ENCODE measurements around the gene NPHS1.

DNA sequence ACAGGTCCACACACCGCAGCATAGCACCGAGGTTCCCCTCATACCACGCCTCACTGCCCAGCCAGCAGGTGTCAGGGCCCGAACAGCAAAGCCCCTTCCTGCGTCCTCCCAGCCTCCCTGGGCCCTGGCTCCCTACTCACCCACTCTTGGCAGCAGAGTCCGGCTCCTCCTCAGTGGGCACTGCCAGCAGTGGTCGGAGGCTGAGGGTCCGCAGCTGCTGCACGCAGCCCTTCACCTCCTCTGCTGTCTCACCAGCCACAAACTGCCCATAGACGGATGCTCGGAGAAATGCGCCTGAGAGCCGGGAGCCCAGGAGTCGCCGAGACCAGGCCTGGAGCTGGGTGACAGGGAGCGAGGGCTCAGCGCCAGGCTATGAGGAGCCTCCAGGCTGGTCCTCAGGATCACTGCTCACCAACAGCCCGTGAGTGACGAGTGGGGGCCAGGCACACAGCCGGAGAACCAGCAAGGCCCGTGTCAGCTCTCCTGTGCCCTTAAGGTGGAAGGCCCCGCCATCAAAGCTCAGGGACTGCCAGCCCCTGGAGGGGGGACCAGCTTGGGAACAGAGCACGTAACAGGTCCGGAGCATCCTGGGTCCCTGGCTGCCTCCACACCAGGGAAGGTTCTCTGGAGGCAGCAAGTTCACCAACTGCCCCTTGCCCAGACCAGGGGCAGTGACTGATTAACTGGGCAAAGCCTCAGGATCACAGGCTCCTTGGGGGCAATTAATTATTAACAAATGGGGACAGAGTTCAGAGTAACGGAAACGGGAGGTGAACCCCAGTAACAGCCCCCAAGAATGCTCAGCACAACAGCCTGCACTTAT lies 39.9 kb downstream of the NPHS1 start, which contains the start of gene PRODH2:
- TF ChIP-seq CTCF (conservative IDR thresholded peaks at IDR 0.05; ENCODE audit: low read depth, low read length) (no peak), EZH2 (IDR thresholded peaks at IDR 0.05; ENCODE audit: borderline replicate concordance, low read depth, low read length, poor library complexity, severe bottlenecking) (no peak)
